ENCODE data around the gene MYO7A.

Gene MYO7A

GRCh38 chr11:77196961-77197360, 68.9 kb downstream of the MYO7A start:
- DNase-seq, result no peak

- DNase-seq, result no peak
These were observed 69.7 kb downstream of the MYO7A start for GRCh38 chr11:77197626-77198320.

DNA sequence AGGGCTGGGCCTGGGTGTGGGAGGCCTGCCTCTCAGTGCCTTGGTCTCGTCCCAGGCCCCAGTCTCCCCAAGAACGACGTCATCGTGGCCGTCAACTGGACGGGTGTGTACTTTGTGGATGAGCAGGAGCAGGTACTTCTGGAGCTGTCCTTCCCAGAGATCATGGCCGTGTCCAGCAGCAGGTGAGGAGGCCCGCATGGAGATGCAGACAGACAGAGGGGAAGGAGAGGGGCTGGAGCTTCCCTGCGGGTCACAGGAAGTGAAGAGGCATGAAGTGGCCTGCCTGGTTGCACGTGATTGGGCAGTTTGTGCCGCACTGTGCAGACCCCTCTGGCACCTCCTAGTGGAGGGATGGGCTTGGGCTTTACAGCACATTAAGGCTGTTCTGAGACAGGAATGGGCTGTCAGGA, 70.4 kb downstream of the MYO7A start:
- DNase-seq, result no peak

DNA sequence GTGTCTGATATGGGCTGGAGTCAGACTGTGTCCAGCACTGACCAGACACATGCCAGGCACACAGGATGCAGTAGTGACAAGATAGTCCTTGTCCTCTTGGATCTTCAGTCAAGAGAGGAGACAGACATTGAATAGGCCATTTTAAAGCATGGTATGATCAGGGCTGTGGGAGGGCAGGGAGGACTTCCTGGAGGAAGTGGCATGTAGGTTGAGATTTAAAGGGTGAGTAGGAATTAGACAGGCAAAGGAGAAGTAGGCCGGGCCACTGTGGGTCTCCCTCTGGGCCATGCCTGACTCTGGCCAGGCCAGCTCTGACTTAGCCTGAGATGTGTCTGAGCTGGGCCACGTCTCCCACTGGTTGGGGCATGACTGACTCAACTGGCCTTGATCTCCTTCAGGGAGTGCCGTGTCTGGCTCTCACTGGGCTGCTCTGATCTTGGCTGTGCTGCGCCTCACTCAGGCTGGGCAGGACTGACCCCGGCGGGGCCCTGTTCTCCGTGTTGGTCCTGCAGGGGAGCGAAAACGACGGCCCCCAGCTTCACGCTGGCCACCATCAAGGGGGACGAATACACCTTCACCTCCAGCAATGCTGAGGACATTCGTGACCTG, 71.2 kb downstream of the MYO7A start:
- DNase-seq, result no peak

DNA sequence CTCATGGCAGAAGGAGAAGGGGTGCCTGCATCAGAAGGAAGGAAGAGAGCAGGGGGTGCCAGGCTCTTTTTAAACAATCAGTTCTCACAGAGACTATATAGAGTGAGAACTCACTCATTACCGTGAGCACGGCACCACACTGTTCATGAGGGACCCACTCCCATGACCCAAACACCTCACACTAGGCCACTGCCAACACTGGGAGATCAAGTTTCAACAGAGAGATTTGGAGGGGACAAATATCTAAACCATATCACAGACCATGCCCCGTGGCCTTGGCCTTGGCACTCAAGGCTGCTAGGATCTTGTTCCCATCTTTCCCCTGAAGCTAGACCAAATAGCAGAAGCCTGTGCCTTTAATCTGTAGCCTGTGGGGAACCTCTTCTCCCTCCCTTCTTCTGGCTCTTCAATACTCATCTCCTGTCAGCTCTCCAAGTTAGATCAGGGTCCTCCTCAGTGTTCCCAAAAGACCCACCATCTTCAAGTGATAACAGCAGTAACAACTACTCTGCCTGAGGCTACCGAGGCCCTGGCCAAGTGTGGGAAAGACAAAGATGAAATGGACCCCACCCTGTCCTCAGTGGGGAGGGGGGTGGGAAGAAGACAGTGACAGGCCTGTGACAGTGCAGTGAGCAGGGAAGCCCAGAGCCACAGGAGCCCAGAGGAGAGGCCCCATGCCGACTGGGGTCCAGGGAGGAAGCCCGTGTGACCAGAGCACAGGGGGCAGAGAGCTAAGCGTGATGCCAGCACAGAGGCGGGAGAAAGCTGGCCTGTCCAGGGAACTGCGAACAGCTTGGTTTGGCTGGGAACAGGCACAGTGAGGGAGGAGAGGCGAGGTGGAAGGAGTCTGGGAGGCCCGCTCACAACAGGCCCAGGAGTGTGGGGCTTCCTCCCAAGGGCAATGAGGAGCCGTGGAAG, 72.6 kb downstream of the MYO7A start:
- no peak for DNase-seq

DNA sequence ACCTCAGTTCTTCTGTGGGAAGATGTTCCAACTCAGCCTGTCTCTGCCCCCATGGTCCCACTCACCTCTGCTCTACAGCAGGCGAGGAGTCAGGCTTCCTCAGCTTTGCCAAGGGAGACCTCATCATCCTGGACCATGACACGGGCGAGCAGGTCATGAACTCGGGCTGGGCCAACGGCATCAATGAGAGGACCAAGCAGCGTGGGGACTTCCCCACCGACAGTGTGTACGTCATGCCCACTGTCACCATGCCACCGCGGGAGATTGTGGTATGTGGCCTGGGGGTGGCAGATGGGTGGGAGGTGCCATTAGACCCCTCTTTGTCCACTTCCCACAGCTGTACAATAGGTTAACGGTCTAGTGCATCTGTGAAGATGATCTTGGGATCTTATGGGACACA, 73.3 kb downstream of the MYO7A start:
- no peak for DNase-seq

DNA sequence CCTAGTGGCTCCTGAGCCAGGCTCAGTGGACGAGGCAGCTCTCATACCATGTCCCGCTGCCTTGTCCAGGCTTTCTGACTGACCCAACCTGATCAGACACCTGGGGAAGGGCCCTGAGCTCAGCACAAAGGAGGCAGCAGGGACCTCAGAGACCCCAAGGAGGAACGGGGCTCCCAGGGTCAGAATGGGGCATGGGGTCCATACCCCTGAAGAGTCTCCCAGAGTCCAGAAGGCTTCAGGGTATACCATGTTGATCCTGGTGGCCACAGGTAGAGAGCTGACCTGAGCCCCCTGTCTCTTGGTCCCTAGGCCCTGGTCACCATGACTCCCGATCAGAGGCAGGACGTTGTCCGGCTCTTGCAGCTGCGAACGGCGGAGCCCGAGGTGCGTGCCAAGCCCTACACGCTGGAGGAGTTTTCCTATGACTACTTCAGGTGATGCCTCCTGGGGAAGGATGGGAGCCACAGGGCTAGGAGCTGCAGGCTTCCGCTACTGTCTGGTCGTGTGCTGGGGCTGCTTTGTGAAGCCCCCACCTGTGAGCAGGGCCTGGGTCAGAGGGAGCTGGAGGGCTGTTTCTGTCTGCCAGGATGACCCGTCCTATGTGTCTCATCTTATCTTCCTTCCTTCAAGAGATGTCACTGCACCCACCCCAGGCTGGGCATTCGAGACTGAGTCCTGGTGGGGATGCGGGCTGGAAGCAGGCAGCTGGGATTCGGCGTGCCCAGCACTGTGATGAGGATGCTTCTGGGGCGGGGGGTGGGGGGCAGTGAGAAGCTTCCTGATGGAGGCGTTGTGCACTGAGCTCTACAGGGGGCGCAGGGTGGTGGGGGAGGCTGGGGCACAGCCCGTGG, 74.2 kb downstream of the MYO7A start:
- DNase-seq, result no peak

GRCh38 chr11:77202941-77203900, 75.2 kb downstream of the MYO7A start:
- no peak for DNase-seq

GRCh38 chr11:77203901-77204753, 76.1 kb downstream of the MYO7A start:
- no peak for DNase-seq

GRCh38 chr11:77204754-77205466, 76.9 kb downstream of the MYO7A start:
- no peak for DNase-seq

DNA sequence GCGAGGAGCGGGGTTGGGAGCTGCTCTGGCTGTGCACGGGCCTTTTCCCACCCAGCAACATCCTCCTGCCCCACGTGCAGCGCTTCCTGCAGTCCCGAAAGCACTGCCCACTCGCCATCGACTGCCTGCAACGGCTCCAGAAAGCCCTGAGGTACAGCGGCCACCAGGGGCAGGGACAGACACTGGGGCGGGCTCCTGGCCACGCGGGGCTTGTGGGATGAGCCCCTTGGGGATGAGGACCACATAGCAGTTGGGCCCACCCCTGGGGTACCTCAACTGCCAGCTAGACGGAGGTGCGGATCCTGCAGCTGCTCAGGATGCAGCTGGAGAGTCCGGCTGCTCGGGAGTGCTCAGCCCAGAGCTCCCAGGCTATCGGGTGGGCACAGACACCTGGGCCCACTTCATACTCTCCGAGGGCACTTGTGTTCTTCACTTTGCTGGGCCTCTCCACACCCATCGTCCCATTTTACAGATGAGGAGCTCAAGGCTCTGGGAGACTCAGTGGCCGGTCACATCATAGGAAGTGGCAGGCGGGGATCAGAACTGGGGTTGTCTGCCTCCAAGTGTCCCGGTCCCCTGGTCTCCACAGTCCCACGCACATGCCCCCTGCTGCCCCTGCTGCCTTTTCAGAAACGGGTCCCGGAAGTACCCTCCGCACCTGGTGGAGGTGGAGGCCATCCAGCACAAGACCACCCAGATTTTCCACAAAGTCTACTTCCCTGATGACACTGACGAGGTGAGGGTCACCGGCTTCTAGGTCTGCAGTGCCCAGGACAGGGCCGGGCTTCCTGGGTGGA, 77.6 kb downstream of the MYO7A start:
- no peak for DNase-seq

GRCh38 chr11:77206264-77207018, 78.4 kb downstream of the MYO7A start:
- DNase-seq, result no peak

DNA sequence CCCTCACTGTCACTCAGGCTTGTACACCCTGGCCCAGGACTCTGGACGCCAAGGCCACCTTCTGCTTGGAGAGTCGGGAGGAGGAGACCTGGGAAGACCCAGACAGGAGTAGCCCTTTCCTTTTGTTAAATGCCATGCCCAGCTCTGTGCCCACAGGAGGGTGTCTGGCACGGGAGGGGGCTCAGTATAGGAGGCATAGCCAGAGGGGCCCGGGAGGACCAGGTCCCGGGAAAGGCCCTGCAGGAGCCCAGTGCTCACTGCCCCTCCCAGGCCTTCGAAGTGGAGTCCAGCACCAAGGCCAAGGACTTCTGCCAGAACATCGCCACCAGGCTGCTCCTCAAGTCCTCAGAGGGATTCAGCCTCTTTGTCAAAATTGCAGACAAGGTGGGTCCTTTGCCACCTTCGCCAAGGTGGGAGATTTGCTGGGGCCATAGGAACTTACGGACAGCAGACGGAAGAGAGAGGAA, 79.0 kb downstream of the MYO7A start:
- no peak for DNase-seq

- DNase-seq, result no peak
These were observed 79.7 kb downstream of the MYO7A start for GRCh38 chr11:77207618-77208313.

GRCh38 chr11:77208535-77208934, 80.5 kb downstream of the MYO7A start:
- DNase-seq, result no peak

GRCh38 chr11:77209663-77210062, 81.6 kb downstream of the MYO7A start:
- DNase-seq, result no peak

Data from anterior cingulate cortex (tissue), 58 donors.